Stimulated activated CD4-positive, alpha-beta T cell treated with anti-CD3 and anti-CD28 coated beads, Interleukin-12 subunit alpha, Interleukin-12 subunit beta, amount 100 ng/mL, for 24 hours (primary cell): ENCODE data around the gene ZFHX2.
A peak's percentile ranks its signal among the peaks of the same experiment; 100 is the strongest.

Source experiments
- DNase-seq, 2 experiments: peaks; one replicate each; pipeline ENCODE4 v3.0.0-alpha.2; 2020; ENCODE audit warnings: low read depth in 2 of 2

ZFHX2 gene

DNA sequence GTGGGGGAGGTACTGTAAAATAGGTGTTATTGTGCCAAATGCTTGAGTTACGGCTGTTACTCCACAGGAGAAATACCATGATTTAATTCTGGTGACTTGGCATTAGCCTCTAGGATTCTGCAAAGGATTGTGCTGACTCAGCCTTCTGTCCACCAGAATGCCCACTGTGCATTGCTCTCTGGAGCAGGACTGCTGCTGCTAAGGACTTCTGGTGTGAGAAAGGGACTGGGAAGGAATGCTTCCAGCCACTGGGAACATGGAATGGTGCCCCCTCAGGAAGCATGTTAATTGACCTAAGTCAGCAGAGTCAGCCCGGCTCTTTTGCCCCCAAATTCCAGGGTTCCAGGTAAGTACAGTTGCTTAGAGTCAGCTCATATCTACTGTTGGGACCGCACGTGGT, 32.9 kb downstream of the ZFHX2 start:
- DNase-seq: no peak

DNA sequence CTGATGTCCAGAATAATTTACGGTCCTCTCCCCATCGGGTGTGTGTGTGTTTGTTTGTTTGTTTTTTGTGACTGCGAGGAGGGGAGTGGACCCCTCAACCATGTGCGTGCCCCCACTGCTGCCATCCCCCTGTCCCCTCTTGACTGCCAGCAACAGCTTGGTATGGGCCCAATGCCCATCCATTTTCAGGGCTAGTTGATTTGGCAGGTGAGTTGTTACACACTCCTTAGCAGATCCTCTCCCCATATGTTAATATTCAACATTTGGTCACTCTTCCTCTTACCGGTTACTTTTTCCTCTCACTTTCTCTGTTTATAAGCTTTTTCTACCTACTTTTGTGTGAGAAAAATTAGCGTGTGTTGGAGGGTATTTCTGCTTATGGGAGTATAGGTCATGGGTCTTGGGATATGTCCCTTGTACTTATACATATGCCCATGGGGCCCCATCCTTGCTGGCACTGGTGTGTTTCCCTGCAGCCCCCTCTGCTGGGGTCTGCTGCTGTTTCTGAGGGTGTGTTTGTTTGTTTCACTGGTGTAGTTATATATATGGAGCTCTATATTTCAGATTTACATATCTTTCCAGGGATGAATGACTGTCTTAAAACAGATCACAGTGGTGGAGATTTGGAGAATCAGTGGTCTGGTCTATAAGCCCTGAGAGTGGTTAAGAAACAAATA, 33.8 kb downstream of the ZFHX2 start:
- no peak for DNase-seq

DNA sequence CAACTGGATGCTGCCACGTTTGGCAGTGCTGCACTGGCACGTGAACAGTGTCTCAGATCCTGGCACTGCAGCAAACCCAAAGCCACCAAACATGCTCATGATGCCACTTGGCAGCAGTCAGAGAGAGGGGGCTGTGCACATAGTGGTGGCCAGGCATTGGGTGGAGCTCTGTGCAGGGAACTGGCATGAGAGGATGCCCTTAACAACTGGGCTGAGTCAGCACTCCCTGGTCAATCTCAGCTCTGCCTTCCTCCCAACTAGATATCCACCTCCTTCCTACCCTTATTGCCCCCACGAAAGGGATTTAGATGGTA, 37.0 kb downstream of the ZFHX2 start:
- no peak for DNase-seq

DNA sequence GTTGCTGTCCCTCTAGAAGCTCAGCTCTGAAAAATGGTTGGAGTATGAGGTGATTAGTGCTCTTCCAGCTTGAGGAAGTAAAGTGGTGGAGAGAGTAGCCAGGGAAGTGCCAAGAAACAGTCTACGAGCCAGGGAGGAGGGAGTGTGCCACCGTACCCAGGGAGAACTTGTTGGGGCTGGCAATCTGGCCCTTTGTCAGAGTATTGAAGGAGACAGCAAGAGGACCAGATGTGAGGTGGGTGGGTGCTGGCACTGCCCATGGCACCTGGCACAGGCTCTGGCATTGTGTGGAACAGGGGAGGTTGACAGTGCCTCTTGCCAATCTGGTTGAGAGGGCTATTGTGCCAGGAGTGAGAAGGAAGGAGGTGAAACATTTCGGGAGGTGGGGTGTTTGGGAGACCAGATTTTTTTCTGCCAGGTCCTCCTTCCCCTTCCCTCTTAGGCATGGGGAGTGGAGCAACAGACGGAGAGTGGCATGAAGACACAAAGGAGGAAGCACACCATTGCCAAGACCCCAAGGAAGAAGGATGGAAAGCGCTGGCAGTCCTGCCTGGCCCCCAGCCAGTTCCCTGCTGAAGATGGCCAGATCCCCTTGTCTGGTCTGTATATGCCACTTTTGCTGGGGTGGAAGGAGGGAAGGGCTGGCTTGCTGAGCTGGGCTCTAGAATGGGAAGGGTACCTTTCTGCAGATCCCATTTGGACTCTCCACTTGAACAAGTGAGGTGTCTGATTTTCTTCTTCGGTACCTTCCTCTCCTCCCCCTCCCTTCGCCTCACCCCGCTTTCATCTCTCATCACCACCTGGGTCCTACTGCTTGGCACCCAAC, 37.5 kb downstream of the ZFHX2 start:
- DNase-seq: no peak

DNA sequence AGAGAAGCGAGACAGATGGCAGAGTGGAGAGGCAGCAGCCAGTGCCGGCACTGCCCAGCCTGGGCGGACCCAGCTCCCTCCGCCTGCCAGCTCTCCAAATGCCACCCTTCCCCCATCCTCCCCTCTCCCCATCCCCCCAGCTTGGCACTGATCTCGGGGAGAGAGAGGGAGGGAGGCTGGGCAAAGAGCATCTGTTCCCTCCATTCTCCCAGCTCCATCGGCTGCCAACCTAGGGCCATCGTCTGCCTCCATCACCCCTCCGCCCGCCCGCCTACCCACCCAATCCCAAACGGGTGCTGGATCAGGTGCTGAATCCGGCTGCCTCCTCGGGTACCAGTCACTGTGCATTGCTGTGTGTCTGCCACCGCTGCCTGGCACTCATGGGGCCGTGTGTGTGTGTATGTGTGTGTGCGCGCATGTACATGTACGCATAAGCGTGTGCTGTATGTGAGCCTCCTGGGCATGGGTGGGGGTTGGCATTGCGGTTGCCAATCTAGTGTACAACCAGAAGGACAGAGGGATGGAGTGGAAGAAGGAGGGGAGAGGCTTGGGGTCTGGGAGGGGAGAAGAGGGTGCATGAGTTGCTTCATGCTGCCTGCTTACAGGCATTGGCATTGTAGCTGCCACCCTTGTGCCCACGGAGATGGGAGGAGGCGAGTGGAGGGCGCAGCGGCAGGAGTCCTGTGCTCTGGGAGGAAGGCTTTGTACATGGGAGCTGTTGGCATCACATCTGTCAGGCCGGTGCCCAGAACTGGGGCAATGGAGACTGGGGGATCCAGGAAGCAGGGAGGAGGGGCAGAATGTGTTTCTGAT, 38.4 kb downstream of the ZFHX2 start:
- no peak for DNase-seq

DNA sequence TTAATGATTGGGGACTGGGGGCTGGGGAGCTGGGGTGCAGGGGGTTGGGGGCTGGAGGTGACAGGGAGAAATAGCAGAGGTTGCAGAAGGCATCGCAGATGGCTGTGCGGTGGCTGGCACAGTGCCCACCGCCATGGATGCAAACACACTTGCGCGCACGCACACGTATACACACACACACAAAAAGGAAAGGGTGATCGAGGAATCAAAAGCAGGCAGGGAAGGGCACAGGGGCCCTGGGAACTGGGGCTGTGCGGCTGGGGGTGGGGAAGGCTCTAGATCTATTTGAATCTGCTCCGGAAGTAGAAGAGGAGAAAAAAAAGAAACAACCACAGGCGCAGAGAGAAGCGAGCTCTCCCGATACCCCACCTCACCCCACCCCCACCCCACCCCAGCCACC, 39.4 kb downstream of the ZFHX2 start:
- DNase-seq: no peak

DNA sequence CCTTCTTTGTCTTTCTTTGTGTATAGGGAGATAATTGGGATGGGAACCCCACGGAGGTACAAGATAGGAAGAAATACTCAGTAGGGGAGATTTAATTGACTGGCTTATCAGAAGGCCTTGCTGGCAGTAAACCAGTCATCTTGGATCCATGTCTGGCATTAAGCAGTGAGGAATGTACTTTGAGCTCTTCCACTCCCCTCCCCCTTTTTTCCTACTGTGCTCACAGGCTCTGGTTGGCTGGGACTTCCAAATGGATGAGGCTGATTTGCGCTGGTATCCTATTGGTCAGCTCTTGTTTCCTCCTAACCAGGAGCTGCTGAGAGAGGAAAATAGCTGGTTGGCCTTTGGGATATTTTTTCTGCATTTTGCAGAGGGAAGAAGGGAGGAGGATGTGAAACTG, 57.3 kb downstream of the ZFHX2 start:
- DNase-seq: no peak

DNA sequence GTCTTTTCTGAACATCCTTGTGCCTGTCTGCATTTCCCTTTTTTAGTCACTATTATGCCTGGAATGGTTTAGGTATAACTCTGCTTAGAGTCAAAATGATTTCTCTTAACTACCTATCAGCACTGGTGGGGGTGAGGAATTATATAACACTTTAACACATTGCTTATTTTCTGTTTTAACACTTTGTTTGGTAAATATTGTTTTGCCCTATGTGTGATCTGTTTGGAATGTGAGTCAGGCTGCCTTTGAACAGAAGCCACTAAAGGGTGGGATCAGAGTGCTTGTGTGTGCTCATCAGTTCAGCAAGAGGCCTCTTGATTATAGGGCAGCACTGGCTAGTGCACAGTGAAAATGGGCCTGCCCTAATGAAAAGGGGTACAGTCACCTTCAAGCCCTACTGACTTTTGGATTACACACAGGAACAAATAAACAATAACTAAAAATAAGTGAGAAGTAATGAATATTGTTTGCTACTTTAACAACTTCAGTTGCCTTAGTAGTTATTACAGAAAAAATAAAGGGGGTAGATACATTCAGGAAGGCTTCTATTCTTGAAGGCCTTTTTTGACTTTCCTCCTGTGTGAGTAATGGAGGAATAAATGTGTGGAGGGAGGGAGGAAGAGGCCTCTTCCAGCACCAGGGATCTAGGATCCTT, 58.8 kb downstream of the ZFHX2 start:
- DNase-seq: no peak

DNA sequence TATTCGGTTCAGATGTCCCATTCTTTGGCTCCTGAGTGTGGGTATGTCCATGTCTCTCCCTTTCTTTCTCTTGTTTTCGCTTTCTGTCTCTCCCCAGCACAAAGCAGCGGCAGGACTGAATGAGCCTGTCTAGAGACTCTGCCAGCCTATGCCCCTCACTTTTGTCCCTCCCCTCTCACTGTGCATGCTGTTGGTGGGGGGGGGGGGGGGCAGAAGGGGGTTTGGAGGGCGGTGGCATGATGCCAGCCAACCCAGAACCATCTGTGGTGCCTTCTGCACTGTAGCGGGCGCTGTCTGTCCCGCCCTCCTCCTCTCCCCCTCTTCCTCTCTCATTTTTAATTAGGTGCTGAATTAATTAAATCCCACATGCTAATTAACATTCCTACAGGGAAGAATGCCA, 64.3 kb downstream of the ZFHX2 start:
- no peak for DNase-seq

DNA sequence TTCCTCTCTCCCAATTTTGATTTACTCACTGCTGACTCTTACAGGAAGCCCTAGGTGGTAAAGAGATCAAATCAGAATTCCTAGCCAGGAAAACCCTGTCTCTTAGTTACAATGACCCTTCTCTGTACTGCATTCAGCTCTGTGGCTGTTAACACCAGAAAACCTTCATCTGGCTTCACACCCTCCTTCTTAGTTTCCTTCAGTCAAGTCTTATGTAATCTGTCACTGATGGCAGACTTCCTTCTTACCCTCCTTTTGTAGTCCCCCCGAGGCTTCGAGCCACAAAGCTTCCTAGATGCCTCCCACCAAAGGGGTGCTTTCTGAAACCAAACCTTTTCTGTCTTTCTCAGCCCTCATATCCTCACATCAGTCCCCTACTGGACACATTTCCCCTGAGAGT, 65.5 kb downstream of the ZFHX2 start:
- DNase-seq: no peak

DNA sequence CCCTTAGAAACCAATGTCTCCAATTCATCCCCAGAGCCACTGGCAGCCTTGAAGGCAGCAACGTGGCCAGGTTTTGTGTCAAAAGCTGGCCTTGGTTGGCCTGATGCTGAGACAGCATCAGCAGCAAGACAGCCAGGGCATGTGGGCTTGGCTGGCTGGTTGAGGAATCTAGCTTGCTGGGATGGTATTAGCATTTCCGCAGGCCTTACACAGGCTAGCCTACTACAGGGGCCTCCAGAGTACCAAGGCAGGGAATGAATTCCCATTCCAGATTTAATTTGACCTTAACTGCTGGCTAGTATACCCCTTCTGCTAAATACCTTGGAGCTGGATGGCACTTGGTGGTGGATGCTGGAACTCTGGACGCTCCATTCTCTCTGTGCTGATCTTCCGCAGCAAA, 66.2 kb downstream of the ZFHX2 start:
- no peak for DNase-seq

DNA sequence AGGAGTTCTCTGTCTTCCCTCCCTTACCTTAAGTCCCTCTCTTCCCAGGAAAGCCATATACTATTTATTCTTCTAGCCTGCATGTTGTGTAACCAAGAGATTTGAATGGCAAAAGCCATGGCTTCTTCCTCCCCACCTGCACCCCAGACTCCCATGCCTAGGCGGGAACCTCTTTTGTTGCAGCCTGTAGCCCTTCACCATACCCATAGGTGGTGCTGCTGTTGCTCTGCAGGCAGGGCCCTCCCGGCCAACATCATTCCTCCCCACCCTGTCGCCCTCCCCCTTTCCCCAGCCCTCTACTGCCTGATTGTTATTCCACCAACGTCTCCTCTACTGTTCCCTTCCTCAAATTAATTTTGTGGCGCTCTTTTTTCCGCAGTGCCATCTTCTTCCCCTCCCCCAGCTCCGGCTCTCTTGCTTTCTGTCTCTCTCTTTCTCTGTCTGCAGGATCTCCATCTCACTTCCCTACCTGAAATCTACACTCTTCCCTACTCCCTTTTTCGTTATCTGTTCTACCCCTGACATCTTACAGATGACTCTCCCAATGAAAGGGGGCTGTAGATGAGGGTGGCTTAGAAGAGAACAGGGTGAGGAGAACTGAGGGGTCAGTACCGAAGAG, 68.2 kb downstream of the ZFHX2 start:
- no peak for DNase-seq

DNA sequence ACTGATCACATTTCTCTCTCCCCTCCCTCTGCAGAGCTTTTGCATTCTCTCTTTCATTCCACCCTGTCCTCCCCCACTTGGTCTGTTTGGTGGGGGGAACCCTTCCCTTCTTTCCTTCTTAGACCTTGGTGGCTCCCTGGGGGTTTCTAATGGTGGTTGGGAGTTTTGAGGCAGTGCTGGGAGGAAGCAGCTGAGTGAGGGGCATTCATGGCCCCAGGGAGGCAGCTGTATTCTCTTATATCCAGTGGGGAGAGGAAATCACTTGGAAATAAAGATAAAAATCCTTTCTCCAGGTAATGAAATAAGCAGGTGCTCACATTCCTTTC, 68.8 kb downstream of the ZFHX2 start:
- no peak for DNase-seq

DNA sequence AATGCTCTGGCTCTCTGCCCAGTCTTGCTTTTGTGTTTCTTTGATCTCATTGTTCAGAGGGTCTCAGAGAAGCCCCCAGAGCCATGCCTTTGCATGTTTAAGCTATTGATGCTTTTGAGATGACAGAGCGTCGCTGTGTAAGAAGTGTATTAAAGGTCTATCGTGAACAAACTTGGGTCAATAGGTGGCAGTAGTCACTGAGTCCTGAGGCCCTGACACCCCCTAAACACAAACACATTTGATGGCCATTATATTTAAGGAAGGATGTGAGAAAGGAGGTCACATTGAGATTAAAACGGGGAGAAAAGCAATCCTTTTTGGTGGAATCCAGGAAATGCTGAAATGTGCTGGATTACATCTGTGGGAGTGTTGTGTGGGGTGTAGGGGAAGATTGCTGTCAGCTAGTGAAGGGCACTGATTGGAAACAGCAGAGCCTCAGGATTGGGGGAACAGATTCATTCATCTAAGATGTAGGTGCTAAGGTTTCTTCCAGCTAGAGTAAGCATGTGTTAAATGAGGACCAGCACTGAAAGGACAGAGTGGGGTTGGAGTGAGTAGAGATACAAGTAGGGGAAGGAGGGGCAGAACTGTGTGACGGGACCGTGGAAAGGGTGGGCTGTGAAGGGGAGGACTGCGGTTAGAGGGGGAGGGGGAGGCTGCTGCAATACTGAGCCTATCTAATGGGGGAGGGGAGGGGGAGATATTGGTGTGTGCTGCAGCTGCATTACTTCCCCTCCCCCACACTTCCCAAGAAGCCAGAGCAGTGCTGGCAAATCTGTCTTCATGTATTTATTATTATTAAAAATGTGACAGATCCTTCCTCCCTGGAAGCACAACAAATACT, 69.4 kb downstream of the ZFHX2 start:
- no peak for DNase-seq

DNA sequence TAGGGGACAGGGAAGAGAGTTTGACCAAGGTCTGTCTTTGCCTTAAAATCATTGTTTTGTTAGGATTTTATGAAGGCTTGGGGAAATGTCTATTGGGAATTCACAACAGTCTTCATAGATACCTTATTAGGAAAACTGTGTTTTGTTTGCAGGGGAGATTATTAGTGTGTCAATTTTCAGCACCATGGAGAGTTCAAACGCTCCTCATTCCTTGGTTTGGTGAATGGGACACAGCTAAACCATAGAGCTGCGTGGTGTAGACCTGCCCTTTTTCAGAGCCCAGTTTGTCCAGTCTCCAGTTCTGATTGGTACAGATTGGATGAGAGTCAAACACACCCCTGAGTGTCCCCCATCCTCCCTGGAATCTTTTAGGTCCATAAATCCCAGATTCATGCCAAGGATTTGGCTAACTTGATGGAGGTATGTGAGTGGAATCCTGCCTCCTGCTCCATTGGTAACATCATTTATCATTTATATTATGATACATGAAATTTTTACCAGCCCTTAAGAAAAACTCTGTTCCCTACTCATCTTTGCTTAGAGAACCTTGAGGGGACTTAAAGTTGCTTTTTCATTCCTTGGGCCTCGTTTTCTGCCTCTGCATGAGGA, 70.1 kb downstream of the ZFHX2 start:
- DNase-seq: no peak

DNA sequence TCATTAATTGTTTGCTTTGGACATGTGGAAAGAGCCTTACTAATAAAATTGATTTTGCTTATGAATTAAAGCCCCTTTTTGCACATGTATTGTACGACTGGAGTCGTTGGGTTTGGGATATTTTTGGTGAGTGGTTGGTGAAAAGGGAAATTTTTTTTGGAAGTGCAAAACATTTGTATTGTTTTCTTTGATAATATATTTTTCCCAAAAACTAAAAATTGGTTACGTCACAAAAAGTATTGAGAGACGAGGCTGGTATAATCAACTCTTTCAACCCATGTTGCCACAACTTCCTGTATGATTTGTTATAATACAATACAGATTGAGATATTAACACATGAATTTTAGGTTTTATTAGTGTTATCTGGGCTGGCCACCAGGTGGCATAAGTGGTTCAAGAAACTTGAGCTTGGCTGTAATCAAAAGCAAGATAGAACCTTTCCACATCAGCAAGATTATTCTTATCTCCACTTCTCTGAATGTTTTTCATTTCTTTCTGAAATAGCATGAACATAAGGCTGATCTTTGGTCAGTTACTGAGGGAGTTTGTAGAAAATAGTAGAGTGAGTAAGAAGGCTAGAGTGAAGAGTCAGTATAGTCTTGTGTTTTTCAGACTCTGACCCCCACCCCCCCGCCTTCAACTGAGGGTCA, 73.3 kb downstream of the ZFHX2 start:
- DNase-seq: peak; percentile 9 to 51

DNA sequence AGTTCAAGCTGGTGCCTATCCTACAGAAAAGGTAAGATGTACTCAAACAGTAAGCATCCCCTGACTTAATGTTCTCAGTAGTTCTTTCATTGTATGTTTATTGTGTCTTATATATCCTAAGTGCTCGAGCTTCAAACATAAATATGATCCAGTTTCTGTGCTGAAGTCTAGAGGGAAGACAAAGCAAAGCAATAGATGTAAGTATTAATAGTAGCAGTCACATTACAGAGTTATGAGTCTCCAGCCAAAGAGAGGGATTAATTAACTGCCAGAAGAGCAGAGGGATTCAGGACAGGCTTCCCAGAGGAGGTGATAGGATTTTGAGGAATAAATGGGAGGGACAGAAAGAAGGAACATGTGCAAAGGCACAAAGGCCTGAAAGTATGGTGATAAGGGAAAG, 80.6 kb downstream of the ZFHX2 start:
- DNase-seq: no peak
